ENCODE measurements around the gene KLHL29.

DNA sequence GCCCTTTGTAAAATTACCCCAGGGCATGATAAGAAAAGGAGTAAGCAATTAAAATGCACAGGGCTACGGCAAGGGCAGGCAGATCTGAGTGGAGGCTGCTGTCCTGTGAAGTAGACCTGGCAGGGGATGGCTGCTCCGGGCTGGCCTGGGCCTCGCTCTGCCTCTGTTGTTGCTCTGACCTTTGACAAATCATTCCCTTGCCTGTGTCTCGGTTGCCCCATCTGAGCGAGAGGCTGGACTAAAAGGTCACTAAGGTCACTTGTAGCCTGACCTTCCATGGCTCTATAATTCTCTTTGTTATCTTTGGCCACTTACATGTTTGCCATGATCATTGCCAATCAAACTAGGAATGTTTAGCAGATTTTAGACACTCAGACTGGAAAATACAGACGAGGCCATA, 118.1 kb downstream of the KLHL29 start:
- no peak for TF ChIP-seq CTCF (IDR thresholded peaks at IDR 0.05)
- no peak for TF ChIP-seq POLR2A (IDR thresholded peaks at IDR 0.05)
